GM13977 (cell line): ENCODE data around the gene JPH2.

Experiments used
- DNase-seq: peaks from one replicate; pipeline ENCODE4 v3.0.0; 2012; ENCODE audit warnings: low spot score
- in situ Hi-C: fragments of 300-500 bp; cut with MboI; formaldehyde crosslinking; loops from one replicate; pipeline ENCODE4 v1.12.0; 2022; ENCODE audit warnings: low sequenced_read_pairs, low pct_unique_long_range_greater_than_20kb, mixed read lengths, inconsistent platforms; ENCODE audit not compliant: unreplicated experiment
- TF ChIP-seq, protein P1 (sequence below): IDR thresholded peaks from 2 replicates; pipeline ENCODE4 v1.5.1; 2012; ENCODE audit warnings: mild to moderate bottlenecking, control low read depth; ENCODE audit not compliant: insufficient read depth; ENCODE audit errors: extremely low read depth, missing control alignments

Gene JPH2

DNA sequence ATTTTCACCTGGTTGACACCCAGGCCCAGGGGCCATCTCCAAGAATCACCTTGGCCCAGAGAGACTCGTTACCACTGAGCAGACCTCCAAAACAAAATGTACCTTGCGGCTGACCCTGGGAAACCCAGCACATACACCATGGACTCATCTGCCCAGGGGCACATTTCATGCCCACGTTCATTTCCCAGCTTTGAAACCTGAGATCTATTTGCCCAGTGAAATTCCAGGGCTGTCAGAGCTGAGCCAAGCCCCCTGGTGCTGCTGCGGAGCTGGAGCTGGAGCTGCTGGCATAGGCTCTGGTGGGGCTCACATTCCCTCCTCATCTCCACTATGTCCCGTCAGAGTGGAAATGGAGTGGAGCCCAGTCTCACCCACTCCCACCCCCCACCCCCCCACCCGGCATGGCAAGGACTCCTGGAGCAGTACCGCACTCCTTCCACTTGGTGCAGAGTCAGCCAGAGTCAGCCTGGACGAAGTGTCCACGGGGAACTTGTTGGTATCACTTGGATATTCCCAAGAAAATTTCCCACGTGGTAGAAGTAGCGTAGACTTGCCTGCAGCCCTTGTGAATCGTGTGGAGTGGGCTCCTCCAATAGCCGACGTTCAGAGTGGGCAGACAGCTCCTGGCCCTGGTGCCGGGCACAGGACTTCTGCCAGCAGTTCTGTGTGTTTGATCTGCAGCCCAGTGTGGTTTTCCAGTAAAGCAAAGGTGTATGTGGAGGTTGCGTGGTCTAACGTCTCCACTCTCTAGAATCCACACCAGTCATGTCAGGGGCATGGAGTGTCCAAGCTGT, 41.7 kb upstream of the JPH2 start:
- in situ Hi-C loops = no loop called here
- TF ChIP-seq, protein P1, sequence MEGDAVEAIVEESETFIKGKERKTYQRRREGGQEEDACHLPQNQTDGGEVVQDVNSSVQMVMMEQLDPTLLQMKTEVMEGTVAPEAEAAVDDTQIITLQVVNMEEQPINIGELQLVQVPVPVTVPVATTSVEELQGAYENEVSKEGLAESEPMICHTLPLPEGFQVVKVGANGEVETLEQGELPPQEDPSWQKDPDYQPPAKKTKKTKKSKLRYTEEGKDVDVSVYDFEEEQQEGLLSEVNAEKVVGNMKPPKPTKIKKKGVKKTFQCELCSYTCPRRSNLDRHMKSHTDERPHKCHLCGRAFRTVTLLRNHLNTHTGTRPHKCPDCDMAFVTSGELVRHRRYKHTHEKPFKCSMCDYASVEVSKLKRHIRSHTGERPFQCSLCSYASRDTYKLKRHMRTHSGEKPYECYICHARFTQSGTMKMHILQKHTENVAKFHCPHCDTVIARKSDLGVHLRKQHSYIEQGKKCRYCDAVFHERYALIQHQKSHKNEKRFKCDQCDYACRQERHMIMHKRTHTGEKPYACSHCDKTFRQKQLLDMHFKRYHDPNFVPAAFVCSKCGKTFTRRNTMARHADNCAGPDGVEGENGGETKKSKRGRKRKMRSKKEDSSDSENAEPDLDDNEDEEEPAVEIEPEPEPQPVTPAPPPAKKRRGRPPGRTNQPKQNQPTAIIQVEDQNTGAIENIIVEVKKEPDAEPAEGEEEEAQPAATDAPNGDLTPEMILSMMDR = no peak
- no peak for DNase-seq

DNA sequence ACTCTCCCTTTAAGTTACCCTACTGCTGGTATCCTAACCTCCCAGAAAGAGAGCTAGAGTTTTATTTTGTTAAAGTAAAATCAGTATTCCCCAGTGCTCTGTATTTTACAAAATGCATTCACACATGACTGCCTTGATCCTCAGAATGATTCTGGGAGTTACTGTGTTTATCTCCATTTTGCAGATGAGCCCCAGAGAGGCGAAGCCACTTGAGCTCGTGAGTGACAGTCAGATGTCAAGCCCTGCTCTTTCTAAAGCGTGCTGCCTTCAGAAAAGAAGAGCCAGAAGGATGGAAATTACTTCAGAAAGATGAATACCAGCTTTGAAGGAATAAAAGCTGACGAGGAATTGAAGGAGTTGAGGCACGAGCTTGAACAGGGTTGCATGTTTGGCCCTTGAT, 37.6 kb upstream of the JPH2 start:
- in situ Hi-C loops = no loop called here
- DNase-seq = no peak

DNA sequence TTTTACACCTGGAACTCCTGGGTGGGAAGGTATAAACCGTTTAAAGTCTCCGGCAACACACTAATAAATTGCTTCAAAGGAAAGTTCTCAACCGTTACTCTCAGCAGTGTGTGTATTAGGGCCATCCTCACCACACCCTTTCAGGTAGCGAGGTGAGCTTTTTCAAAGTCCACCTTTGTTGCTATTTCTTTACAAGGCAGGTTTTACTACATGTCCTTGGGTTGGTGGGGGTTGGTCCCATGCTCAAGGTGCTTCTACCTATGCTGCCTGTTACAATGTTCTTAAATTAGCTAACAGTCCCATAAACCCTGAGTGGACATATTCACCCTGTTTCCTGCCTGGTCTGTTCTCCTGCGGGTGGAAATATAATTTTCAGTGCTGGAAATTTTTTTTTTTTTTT, 36.7 kb upstream of the JPH2 start:
- no peak for DNase-seq
- TF ChIP-seq, protein P1 = no peak
- in situ Hi-C loops = no loop called here

More for the DNA sequence above, 37.6 kb upstream of the JPH2 start:
- TF ChIP-seq, protein P1 = no peak

DNA sequence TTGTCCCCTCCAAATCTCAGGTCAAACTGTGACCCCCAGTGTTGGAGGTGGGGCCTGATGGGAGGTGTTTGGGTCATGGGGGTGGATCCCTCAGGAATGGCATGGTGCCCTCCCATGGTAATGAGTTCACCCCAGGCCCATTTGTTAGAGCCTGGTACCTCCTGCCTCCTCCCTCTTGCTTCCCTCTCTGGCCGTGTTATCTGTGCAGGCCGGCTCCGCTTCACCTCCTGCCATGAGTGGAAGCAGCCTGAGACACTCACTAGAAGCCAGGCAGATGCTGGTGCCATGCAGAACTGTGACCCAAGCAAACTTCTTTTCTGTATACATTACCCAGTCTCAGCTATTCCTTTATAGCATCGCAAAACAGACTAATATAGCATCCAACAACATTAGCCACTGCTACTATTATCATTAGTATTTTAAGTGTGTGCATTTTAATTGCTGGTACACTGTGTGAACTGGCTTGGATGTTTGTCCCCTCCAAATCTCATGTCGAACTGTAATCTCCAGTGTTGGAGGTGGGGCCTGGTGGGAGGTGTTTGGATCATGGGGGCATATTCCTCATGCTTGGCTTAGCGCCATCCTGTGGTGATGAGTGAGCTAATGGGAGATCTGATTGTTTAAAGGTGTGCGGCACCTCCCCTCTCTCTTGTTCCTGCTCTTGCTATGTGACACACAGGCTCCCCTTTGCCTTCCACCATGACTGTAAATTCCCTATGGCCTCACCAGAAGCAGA, 35.8 kb upstream of the JPH2 start:
- no peak for DNase-seq
- in situ Hi-C loops = no loop called here
- TF ChIP-seq, protein P1 = no peak

DNA sequence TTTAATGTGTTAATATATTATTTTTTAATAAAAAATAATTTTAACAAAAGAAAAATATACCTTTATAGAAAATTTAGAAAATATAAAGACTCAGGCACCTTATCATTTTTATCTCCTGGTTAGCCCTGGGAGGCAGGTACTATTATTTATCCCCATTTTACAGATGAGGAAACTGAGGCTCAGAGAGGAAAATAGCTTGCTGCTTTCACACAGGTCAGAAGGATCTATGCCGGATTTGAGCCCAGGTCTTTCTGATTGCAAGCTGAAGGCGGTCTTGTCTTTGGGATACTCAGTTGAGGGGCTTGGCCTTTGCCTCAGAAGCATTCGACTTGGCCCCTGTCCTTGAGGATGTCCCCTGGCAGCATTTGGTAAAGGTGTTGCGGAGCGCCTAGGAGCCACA, 35.0 kb upstream of the JPH2 start:
- DNase-seq = no peak
- TF ChIP-seq, protein P1 = no peak
- in situ Hi-C loops = no loop called here

DNA sequence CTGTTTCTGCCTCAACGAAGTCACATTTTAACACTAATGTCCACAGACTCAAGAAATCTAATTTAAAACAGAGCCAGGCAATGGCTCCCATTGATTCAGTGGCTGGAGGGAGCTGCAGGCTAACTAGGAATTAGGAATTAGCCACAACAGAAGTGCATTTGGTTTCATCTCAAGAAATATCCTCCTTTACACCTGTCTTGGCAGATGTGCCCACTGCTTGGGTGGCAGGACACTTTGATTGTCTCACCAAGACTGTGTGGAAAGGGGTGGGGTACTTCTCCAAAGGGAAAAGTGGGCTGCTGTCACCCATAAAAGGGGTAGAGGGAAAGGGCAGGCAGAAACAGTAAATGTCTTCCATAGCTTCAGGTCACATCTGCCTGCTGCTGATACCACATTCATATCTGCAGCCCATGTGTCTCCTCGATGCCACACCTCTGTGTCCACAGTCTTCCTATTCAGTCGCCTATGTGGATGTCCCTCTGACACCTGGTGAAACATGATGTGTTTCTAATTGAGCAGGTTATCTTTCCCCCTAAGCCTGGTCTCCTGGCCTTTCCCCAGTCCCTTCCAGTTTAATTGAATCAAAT, 34.5 kb upstream of the JPH2 start:
- no peak for DNase-seq
- in situ Hi-C loops = no loop called here
- TF ChIP-seq, protein P1 = no peak
